A204.1 (cell line): ENCODE measurements around the gene HEMK1.

Experiments used
- FAIRE-seq: peaks from 2 replicates; lab custom pipeline; 2012; peaks lifted over from hg19 to GRCh38; lab: Jason Lieb, UNC

The HEMK1 gene

DNA sequence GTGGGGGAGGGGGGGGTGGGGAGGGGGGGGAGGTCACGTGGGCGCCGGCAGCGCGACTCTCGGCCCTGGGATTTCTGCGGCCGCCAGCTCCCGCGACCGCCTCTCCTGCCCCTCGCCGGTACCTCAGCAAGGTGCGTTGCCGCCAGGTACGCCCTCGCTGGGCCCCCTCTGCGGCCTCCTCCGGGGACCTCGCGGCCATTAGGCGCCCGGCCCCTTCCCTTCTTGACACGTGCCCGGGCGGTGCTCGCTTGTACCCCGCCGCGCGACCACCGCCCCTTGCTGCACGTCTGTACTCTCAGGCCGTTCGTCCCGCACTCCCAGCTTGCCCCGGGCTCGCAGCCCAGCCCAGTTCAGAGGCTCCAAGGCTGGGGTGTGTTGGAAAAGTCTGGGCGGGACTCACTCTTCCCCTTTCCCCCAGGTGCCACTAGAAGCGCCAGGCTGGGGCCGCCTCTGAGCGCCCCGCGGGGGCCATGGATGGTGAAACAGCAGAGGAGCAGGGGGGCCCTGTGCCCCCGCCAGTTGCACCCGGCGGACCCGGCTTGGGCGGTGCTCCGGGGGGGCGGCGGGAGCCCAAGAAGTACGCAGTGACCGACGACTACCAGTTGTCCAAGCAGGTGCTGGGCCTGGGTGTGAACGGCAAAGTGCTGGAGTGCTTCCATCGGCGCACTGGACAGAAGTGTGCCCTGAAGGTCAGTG lies 47.9 kb downstream of the HEMK1 start, which contains the start of gene MAPKAPK3:
Gene MAPKAPK3, plus strand, starts transcription at position 56 of the 696 bp plus-strand sequence. Its CDS starts 415 bp downstream, at position 471.
- no peak for FAIRE-seq

DNA sequence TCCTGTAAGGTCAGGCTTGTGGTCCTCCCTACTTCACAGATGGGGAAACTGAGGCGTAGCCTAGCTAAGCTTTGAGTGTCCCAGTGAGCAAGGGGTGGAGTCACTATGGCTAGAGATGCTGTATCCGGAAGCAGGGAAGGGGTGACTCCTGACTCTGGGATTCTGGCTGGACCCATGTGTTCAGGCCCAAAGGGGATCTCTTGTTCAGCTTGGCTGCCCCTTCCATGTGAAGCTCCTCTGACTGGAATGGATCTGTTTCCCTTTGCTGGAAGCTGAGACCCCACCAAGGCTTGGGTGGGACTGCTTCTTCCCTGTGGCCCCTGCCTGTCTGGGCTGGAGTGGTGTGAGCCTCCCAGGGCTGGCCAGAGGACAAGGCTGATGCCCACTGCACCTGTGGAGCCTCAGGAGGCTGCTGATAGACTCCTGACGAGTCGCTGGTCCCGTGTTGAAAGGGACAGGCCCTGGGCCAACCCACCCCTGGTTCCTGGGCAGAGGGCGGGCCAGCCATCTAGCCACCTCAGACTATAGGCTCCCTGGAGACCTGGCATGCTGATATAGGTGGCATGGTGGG lies 48.7 kb downstream of the HEMK1 start:
- FAIRE-seq: no peak

DNA sequence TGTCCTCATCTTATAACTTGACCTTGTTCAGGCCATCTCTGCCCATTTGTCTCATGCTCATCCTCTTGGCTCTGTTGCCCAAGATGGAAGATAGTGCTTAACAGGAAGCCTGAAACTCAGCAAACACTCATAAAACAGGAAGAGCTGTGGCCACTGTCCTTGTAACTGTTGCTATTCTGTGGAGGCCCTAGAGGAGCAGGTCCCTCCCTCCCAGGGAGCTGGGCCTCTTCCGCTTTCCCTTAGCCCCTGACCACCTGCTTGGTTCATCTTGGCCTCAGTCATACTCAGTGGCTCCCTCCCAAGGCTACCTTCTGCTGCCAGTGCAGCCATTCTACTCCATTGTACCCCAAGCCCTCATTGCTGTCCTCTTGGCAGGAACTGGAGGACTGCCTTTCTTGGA lies 51.1 kb downstream of the HEMK1 start:
- FAIRE-seq: no peak

DNA sequence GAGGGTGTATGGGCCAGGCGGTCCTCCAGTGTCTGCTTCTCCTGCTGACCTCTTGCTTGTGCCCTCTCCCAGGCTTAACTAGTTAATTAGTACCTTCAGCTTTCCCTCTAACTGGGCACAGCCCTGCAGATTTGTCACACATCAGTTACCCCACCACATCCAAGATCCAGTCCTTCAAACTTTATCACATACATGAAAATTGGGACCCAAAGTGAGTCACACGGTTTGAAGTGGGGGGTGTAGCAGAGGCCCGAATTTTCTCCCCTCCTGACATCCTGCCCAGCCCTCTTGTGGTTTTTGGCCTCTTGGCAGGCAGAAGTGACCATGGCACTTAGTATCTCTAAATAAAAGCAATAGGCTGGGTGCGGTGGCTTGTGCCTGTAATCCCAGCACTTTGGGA lies 51.5 kb downstream of the HEMK1 start:
- no peak for FAIRE-seq

DNA sequence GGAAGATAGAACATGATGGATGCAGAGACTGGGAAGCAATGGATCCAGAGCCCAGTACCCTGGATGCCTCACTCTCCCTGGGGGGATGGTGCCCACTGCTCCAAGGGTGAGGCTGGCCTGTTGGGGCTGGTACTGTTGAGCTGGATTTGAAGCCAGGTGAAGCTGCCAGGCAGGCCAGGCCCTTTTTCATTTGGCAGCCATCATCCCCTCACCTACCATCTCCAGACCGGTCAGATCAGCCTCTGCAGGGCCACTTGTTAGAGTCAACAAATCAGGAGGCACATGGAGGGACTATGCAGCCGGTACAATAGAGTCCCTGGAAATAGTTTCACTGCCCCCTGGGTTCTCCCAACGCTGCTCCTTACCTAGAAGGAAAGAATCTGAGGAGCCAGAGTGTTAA lies 53.6 kb downstream of the HEMK1 start:
- FAIRE-seq: no peak

DNA sequence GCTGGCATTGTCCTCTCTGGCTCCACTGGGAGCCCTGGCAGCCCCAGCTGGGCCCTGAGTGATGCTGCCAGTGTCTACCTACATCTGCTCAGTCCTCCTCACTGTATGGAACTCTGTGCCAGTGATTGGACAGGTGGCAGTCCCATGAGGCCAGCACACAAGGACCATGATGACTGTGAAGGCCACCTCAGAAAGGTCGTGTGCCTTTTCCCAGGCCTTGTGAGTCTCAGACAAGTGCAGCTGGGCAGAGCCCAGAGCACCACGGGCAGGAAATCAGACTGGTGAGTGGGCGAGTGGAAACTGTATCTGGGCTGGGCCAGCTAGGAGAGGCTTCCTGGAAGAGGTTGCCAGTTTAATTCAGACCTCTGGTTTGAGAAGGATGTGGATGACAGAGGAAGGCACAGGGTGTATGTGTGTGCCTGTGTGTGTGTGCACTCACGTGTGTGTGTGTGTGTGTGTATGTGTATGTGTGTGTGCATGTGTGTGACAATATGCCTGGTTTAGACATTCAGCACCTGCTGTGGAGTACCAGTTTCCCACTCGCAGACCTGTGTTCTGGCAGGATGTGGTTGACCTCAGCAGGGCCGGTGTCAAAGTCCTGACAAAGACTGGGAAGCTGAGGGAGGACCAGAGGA lies 54.6 kb downstream of the HEMK1 start:
- FAIRE-seq: no peak

DNA sequence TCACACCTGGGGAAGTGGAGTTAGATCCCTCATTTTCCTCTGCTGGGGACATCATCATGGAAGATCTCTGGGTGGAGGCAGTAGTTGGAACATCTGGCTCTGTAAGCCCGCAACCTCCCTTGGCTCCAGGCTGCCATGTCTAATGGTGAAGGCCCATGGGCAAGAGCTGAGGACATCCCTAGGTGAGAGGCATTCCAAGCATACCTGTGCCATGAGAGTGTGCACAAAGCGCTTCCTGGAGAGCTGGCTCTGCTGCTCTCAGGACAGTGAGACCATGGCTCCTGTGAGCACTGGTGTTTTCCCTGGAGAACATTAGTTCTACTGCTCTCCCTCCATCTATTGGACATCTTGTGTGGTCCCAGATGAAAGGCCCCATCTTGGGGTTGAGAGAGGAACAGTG lies 55.3 kb downstream of the HEMK1 start:
- no peak for FAIRE-seq

DNA sequence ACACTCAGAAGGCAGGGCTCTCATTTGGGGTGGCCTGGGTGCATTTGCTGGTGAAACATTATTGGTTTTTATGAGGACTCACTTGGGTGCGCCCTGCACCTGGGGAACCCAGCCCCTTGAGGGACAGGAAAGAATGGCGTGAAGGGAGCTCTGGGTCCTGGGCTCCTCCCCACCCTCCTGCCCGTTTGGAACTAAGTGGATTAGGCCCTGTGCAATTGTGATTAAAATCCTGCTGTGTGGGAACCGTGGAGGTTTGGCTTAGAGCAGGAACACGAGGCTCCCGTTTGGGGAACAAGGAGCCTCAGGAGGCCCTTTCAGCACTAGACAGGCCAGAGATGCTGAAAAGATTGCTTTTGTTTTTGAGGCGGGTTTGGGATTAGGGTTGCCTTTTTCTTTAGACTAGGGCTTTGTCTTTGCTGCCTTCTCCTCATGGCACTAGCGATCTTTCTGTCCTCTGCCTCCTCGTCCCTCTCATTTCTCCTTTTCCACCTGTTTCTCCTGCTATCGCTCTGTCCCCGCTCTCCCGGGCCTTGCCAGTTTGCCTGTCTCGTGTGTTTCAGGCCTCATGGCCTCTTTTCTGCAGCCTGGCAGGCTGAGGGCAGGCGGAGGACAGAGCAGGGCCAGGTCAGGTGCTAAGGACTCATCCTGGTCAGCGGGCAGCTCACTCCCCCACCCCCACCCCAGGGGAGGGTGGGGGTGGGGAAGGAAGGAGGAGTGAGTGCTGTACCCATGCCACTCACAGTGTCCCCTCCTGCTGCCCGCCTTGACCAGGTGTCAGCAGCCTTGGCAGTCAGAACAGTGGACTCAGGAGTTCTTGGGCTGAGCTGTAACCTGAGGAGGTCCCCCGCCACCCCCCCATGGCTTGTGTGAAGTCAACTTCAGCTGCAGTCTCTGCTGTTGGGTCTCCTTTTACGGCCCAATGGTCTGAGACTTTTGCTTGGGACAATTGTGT lies 56.2 kb downstream of the HEMK1 start:
- FAIRE-seq: no peak

DNA sequence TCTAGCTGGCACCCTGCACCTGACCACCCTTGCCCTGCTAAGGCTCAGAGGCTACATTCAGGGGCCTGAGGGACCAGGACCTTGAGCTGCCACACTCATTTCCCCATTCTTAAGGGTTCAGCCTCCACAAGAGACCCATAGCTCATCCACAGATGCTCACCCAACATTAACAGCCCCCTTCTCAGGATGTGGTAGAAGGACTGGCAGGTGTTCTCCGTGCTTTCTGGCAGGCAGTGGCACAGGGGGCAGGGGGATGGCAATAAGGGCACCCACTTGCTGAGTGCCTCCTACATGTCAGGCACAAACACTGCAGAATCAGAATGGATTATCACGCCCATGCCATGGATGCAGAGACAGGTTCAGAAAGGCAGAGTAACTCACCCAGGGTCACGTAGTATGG lies 57.1 kb downstream of the HEMK1 start:
- FAIRE-seq: no peak

DNA sequence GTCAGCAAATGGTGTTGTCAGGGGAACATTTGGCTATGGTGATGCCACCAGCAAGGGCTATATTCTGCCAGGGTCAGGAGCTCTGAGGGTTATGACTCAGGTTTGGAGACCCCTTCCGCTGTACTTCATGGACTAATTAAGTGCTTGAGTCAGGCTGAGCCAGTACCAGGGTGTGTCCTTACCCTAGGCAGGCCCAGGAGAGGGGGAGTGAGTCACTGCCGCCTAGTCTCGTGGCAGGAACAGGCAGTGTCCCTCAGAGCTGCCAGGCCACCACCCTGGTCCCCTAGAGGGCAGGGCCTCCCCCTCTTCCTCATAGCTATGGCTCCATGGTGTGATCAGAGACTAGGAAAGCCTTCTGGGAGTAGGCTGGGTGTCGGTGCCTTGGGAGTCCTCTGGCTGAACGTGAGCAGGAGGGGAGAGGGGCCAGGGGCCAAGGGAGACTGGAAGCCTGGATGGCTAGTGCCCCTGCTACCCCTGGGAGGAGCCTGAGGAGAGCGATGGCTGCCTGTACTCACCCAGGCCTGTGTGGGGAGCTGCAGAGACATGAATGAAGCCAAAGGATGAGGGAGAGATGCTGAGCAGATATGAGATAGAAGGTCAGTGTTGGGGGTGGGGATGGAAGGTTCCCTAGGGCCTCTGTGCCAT lies 58.2 kb downstream of the HEMK1 start:
- FAIRE-seq: no peak

DNA sequence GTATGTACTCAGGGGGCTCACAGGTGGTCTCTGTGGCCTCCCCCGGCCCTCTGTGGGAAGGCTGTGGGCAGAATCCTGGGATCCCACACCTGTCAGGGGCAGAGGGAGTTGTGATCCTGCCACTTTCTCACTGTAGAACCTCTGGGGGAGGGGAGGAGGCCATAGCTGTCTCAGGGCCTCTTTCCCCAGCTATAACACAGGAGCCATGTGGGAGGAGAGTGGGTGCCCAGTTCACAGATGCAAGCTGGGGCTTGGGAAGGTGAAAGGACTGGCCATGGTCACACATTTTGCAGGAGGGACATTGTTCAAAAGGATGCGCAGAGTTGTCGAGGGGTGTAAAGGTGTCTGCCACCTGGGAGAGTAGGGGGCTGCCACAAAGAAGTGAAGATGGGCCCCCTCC lies 59.3 kb downstream of the HEMK1 start:
- no peak for FAIRE-seq

DNA sequence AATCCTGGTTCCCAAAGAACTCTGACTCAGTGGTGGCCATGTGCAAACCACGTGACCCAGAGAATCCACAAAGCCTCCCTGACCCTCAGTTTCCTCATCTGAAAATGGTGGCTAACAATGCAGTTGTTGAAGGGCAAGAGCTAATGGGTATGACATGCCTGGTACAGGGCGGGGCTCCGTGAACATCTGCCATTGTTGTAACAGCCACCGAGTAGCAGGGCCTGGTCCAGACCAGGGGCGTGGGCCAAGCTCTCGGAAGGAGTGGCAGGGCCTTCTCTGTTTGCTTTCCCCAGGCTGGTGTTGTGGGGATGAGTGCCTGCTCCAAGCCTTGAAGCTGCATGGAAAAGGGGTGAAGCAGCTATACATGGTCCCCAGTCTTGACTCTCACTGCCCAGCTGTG lies 61.1 kb downstream of the HEMK1 start:
- FAIRE-seq: no peak

DNA sequence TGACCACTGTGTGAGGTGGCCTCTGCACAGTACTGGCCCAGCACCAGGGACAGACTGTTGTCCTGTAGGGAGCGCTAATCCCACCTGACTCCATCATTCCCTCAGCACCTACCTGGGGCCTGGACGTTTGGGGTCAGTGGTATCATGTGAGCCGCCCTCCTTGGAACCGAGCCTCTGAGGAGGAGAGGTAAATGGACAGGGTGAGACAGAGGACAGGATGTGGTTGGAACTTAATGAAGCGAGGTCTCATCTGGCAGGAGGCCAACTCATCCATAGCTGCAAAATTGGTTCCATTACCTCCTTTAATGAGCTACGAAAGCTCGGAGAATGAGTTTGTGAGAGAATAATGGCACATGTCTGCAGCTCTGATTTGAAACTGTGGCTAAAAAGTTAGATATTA lies 61.6 kb downstream of the HEMK1 start:
- FAIRE-seq: no peak

DNA sequence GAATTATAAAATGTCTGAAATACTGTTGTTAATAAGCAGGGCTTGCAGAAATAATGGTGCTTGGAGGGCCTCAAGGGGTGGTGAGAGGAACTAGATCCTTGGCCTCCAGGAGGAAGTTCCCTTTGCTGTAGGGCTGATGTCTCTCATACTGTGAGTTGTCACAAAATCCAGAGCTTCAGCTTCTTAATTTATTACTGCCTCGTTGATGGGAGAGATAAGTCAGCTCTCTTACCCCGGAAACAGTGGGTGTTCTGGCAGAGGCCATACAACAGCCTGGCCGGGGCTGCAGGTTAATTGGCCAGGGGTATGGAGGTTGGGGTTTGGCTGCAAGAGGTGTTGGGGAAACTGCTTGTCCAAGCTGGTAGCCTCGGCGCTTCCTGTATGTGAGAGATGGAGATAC lies 63.1 kb downstream of the HEMK1 start:
- FAIRE-seq: no peak

DNA sequence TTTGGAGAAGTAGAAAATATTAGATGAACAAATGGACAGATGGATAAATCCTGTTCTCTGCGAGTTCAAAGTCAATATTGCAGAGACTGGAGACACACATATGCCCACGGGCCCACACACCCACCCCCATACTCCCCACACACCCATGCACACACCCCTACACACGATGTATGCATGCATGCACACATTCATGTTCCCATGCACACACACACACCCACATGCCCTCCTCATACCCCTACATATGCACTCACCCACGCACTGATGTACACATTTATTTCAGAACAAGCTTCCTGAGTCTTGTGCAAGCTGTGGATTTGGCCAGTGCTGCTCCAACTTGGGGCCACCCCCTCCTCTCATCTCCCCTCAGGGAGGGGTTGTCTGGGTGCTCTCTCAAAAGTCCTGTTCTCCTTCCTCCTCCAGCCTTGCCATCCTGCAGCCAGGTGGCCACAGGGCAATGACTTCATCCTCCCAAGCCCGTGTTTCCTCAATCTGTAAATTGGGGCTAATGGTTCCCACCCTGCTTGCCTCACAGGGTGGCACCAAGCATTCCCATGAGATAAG lies 64.0 kb downstream of the HEMK1 start:
- no peak for FAIRE-seq

DNA sequence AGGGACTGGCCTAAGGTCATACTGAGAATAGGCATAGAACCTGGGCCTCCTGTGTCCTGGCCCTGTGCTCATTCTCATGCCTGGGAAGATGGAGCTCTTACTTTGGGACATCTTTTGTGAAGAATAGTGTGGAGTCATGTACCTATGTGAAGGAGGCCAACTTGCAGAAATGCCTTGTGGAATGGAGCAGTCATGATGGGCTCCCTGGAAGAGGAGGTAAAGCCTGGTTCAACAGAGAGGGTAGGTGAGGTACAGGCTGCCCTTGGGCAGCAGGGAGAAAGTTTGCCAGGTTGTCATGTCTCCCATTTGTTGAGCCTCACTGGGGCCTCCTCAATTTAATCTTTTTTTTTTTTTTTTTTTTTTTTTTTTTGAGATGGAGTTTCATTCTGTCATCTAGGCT lies 65.7 kb downstream of the HEMK1 start:
- FAIRE-seq: no peak

DNA sequence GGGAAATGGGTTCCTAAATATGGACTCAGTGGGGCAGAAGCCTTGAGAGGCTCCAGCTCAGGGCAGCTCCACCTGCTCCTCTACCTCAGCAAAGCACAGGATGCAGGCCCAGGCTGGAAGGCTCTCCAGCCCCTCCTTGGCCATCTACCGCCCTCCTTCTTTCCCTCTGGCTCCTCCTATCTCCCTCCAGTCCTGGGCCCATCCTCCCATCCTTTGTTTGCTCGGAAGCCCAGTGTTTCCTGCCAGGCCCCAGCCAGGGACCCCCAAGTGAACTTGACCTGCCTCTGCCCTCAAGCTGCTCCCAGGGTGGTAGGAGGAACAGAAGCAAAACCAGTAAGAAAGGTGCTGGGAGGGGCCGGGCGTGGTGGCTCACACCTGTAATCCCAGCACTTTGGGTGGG lies 67.7 kb downstream of the HEMK1 start:
- FAIRE-seq: no peak

DNA sequence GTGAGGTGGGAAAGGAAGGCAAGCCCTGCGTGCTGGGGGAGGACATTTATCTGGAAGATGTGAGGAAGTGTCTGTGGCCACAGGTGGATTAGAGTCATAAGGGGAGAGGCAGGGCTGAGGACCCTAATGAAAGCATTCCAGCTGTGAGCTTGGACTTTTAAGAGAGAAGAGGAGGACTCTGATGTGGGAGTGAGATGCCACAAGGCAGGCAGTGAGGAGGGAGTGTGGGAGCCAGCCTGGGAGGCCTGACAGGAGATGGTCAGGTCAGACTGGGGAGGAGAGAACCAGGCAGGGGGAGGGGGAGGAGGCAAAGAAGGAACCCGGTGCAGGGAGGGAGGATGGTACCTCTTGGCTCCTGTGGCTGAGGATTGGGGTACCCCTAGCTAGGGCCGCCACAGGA lies 68.6 kb downstream of the HEMK1 start:
- FAIRE-seq: no peak

DNA sequence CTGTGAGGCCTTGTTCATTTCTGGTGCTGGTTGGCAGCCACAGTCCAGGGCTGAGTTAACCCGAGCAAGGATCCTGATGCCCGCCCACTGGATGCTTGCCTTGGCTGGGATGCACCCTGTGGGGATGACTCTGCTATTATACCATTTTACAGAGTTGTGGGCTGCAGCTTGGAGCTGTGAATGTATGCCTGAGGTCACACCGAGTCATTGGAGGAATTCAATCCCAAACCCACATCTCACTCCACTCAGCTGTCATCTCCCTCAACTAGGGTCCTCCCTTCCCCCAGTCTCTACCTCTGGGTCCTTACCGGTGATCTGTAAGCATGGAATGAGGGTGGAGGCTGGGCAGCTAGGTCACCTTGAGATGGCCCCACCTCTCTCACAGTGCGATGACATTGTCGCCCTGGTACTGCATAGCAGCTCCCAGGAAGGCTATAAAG lies 69.8 kb downstream of the HEMK1 start:
- no peak for FAIRE-seq

DNA sequence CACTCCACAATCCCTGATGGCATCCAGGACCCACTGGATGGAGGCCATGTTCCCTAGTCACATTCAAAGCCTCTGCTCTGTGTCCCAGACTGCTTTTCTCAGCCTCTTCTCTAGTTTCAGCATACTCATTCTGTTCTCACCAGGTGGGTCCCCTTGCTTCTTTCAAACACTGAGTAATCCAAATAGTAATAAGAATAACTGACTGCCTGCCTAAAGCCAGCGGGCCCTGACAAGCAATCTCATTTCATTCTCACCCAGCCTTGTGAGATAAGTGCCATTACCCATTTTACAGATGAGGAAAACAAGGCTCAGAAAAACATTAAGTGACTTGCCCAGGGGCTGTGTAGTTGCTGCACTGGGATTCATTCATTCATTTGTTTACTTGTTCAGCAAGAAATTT lies 73.1 kb downstream of the HEMK1 start:
- no peak for FAIRE-seq

DNA sequence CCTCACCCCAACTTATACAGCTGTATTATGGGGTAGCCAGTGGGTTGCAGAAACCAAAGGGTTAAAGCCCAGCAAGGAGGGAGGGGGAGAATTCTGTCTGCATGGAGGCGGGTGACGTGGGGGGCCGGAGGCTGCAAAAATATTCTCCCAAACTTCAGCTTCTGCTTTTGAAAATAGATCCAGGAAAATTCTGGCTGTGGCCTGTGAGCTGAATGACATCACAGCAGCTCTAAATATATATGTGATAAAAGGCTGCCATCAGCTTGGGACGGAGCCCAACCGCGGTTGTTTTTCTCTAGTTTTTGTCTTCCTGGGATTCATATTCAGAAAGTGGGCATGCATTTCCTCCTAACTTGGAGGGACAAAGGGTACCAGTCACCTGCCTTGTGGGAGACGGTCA lies 75.2 kb downstream of the HEMK1 start:
- no peak for FAIRE-seq

DNA sequence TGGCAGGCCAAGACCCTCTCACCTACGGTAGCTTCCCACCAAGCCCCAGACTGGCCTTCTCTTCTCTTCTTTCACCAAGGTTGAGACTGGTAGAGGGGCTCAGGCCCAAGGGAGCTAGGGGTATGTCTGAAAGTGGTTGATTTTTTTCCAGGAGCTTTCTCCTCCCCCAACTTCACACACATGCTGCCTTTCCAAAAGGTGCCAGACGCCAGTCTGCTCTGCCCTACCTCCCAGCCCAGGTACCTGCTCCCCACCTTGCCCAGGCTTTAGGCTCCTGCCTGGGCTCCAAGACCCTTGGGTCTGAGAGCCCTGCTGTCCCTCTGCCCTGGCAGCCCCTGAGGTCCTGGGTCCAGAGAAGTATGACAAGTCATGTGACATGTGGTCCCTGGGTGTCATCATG lies 76.1 kb downstream of the HEMK1 start:
- no peak for FAIRE-seq
